Activated CD8-positive, alpha-beta memory T cell treated with anti-CD3 and anti-CD28 coated beads, Interleukin-2, amount 50 U/mL, for 24 hours (primary cell): ENCODE data around the gene OR10G3.
"Not testable (repeated sequence)": the region's sequence is repeated elsewhere in the genome, so short reads cannot be mapped to it uniquely, and the experiment has no call there.

ENCODE experiments used
- DNase-seq: peaks from one replicate; pipeline ENCODE4 v3.0.0-alpha.2; 2020; ENCODE audit errors: extremely low read depth

Gene OR10G3

GRCh38 chr14:21579976-21580375, at the start of gene OR10G3:
Gene OR10G3, minus strand, starts transcription at chr14:21580076. Its CDS starts 9,332 bp downstream, at chr14:21570744.
- no peak for DNase-seq

GRCh38 chr14:21626491-21627230, 46.8 kb upstream of the OR10G3 start:
- no peak for DNase-seq

GRCh38 chr14:21617614-21618013, 37.7 kb upstream of the OR10G3 start:
- no peak for DNase-seq

- DNase-seq = no peak
Measured at GRCh38 chr14:21614240-21614639, 34.4 kb upstream of the OR10G3 start.

- DNase-seq = no peak
Measured at GRCh38 chr14:21612324-21612723, 32.4 kb upstream of the OR10G3 start.

GRCh38 chr14:21602181-21602580, 22.3 kb upstream of the OR10G3 start:
- not testable (repeated sequence) for DNase-seq

GRCh38 chr14:21589317-21589716, 9.4 kb upstream of the OR10G3 start:
- no peak for DNase-seq

GRCh38 chr14:21575661-21576060, 4.2 kb downstream of the OR10G3 start:
- no peak for DNase-seq

GRCh38 chr14:21572604-21573003, 7.3 kb downstream of the OR10G3 start:
- DNase-seq = no peak

- DNase-seq = no peak
Measured at GRCh38 chr14:21558703-21559170, 21.1 kb downstream of the OR10G3 start.

GRCh38 chr14:21557084-21557901, 22.6 kb downstream of the OR10G3 start:
- peak; percentile 48 for DNase-seq

- no peak for DNase-seq
Measured at GRCh38 chr14:21556378-21557083, 23.3 kb downstream of the OR10G3 start.

GRCh38 chr14:21553266-21553665, 26.6 kb downstream of the OR10G3 start:
- DNase-seq = no peak

- not testable (repeated sequence) for DNase-seq
Measured at GRCh38 chr14:21544588-21544987, 35.3 kb downstream of the OR10G3 start.

- no peak for DNase-seq
Measured at GRCh38 chr14:21543963-21544362, 35.9 kb downstream of the OR10G3 start.

- DNase-seq = no peak
Measured at GRCh38 chr14:21543521-21543960, 36.3 kb downstream of the OR10G3 start.

GRCh38 chr14:21541413-21542074, 38.3 kb downstream of the OR10G3 start:
- DNase-seq = no peak

GRCh38 chr14:21539189-21539940, 40.5 kb downstream of the OR10G3 start:
- DNase-seq = no peak

- DNase-seq = no peak
Measured at GRCh38 chr14:21537090-21537424, 42.8 kb downstream of the OR10G3 start.

GRCh38 chr14:21536418-21537089, 43.3 kb downstream of the OR10G3 start:
- no peak for DNase-seq
